ENCODE measurements around the gene EPHA4.

EPHA4 gene

GRCh38 chr2:221503965-221504364, 68.1 kb downstream of the EPHA4 start:
- DNase-seq (ENCODE audit: low spot score): no peak

- peak; percentile 80 for DNase-seq (ENCODE audit: low spot score)
Measured at GRCh38 chr2:221502270-221503010, 69.7 kb downstream of the EPHA4 start.

- no peak for DNase-seq (ENCODE audit: low spot score)
Measured at GRCh38 chr2:221501883-221502269, 70.2 kb downstream of the EPHA4 start.

- peak; percentile 82 for DNase-seq (ENCODE audit: low spot score)
Measured at GRCh38 chr2:221501210-221501882, 70.8 kb downstream of the EPHA4 start.

GRCh38 chr2:221500501-221501209, 71.4 kb downstream of the EPHA4 start:
- peak; percentile 85 for DNase-seq (ENCODE audit: low spot score)

GRCh38 chr2:221495731-221496130, 76.4 kb downstream of the EPHA4 start:
- DNase-seq (ENCODE audit: low spot score): peak; percentile 14

GRCh38 chr2:221494556-221494955, 77.5 kb downstream of the EPHA4 start:
- peak; percentile 29 for DNase-seq (ENCODE audit: low spot score)

- no peak for DNase-seq (ENCODE audit: low spot score)
Measured at GRCh38 chr2:221493391-221493790, 78.7 kb downstream of the EPHA4 start.

GRCh38 chr2:221492636-221493035, 79.5 kb downstream of the EPHA4 start:
- no peak for DNase-seq (ENCODE audit: low spot score)

- DNase-seq (ENCODE audit: low spot score): no peak
Measured at GRCh38 chr2:221490506-221491060, 81.5 kb downstream of the EPHA4 start.

- DNase-seq (ENCODE audit: low spot score): no peak
Measured at GRCh38 chr2:221488136-221488807, 83.8 kb downstream of the EPHA4 start.

GRCh38 chr2:221486106-221486505, 86.0 kb downstream of the EPHA4 start:
- no peak for DNase-seq (ENCODE audit: low spot score)

GRCh38 chr2:221485503-221485870, 86.6 kb downstream of the EPHA4 start:
- no peak for DNase-seq (ENCODE audit: low spot score)

GRCh38 chr2:221484761-221485502, 87.2 kb downstream of the EPHA4 start:
- DNase-seq (ENCODE audit: low spot score): no peak

GRCh38 chr2:221482666-221483455, 89.2 kb downstream of the EPHA4 start:
- DNase-seq (ENCODE audit: low spot score): no peak

GRCh38 chr2:221480821-221481220, 91.3 kb downstream of the EPHA4 start:
- no peak for DNase-seq (ENCODE audit: low spot score)

GRCh38 chr2:221480163-221480562, 91.9 kb downstream of the EPHA4 start:
- DNase-seq (ENCODE audit: low spot score): no peak

GRCh38 chr2:221478485-221478863, 93.6 kb downstream of the EPHA4 start:
- DNase-seq (ENCODE audit: low spot score): no peak

- no peak for DNase-seq (ENCODE audit: low spot score)
Measured at GRCh38 chr2:221477714-221478484, 94.2 kb downstream of the EPHA4 start.

GRCh38 chr2:221476195-221476594, 95.9 kb downstream of the EPHA4 start:
- no peak for DNase-seq (ENCODE audit: low spot score)

Measured in kidney tubule cell (primary cell).